Mononuclear cell (primary cell): ENCODE measurements around the gene DET1. TPM values are rescaled to one million over a fixed set of nuclear protein-coding genes. Genes with fewer than 3 reads are reported as not detected.
"Not testable (repeated sequence)": the region's sequence is repeated elsewhere in the genome, so short reads cannot be mapped to it uniquely, and the experiment has no call there.

Source experiments
- H3K27me3 ChIP-seq: 2 replicates; pipeline ENCODE4 v1.6.0; 2011; ENCODE audit warnings: low read length, control low read depth; ENCODE audit not compliant: insufficient read depth
- H3K4me1 ChIP-seq: 2 replicates; pipeline ENCODE4 v1.5.1; 2011; ENCODE audit warnings: mild to moderate bottlenecking, low read length, control low read depth; ENCODE audit not compliant: insufficient read depth
- H3K4me3 ChIP-seq: 2 replicates; pipeline ENCODE4 v1.5.1; 2011; ENCODE audit warnings: mild to moderate bottlenecking, low read length, moderate library complexity
- H3K9me3 ChIP-seq: 2 replicates; pipeline ENCODE4 v1.5.1; 2011; ENCODE audit warnings: low read depth, mild to moderate bottlenecking, control low read depth, low read length
- total RNA-seq: library from RNA; depleted of rRNA; stranded (reverse); fragments of >200 nt; gene quantifications from one replicate; pipeline ENCODE4 v1.2.3, GENCODE V29; 2012

Gene DET1
- total RNA-seq, 1 donor, result 2.2 TPM

DNA sequence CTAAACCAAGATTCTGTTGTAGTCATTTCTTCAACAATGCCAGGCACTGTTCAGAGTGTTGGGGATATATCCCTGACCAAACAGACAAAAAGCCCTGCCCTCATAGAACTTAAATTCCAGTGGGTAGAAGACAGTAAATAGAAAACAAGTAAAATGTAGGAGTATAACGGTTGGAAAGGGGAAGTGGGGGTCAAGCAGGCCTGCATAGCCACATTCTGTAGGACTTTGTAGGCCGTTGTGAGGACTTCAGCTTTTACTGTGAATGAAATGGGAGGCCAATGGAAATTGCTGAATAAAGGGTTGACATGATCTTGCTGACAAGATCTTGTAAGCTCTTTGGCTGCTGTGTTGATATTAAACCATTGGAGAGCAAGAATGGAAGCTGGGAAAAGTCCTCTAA lies 77.2 kb downstream of the DET1 start:
- no peak overlapping the region for H3K4me3 ChIP-seq
- H3K4me1 ChIP-seq, result peaks cover 25% of the 10 kb centered on the region
- H3K9me3 ChIP-seq, result no peaks in the 10 kb centered on the region
- H3K27me3 ChIP-seq, result no peaks in the 10 kb centered on the region

DNA sequence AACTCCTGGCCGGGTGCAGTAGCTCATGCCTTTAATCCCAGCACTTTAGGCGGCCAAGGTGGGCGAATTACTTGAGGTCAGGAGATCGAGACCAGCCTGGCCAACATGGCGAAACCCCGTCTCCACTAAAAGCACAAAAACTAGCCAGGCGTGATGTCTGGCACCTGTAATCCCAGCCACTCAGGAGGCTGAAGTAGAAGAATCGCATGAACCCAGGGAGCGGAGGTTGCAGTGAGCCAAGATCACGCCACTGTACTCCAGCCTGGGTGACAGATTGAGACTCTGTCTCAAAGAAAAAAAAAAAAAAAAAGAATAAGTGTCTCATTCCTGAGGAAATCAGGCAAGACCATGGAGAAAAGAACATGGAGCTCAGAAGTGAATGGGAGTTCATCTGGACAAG lies 77.8 kb downstream of the DET1 start:
- not testable (repeated sequence) for H3K27me3 ChIP-seq, H3K9me3 ChIP-seq, H3K4me3 ChIP-seq
- H3K4me1 ChIP-seq, result peaks cover 25% of the 10 kb centered on the region

- Histone ChIP-seq H3K4me3 (peak overlapping the region; percentile 73), H3K9me3 (no peaks in the 10 kb centered on the region), H3K27me3 (no peaks in the 10 kb centered on the region), H3K4me1 (peaks cover 25% of the 10 kb centered on the region)
Observed at GRCh38 chr15:88467935-88468528, 78.4 kb downstream of the DET1 start.

GRCh38 chr15:88467073-88467934 lies 79.2 kb downstream of the DET1 start, which contains the start of the genes MRPL46 and MRPS11:
Gene MRPL46, minus strand, starts transcription at chr15:88467388. Its CDS starts 11 bp downstream, at chr15:88467377.
Gene MRPS11, plus strand, starts transcription at chr15:88467708. Its CDS starts 10 bp downstream, at chr15:88467718.
- Histone ChIP-seq H3K27me3 (no peaks in the 10 kb centered on the region), H3K9me3 (no peaks in the 10 kb centered on the region), H3K4me3 (peak within 1 kb of the TSS; percentile 73)

GRCh38 chr15:88465633-88466224 lies 80.8 kb downstream of the DET1 start:
- Histone ChIP-seq H3K27me3 (no peaks in the 10 kb centered on the region), H3K9me3 (no peaks in the 10 kb centered on the region), H3K4me3 (no peak overlapping the region), H3K4me1 (peaks cover 25% of the 10 kb centered on the region)

More at GRCh38 chr15:88467073-88467934, 79.2 kb downstream of the DET1 start, which contains the start of the genes MRPL46 and MRPS11:
- H3K4me1 ChIP-seq, result peaks cover 25% of the 10 kb centered on the region

DNA sequence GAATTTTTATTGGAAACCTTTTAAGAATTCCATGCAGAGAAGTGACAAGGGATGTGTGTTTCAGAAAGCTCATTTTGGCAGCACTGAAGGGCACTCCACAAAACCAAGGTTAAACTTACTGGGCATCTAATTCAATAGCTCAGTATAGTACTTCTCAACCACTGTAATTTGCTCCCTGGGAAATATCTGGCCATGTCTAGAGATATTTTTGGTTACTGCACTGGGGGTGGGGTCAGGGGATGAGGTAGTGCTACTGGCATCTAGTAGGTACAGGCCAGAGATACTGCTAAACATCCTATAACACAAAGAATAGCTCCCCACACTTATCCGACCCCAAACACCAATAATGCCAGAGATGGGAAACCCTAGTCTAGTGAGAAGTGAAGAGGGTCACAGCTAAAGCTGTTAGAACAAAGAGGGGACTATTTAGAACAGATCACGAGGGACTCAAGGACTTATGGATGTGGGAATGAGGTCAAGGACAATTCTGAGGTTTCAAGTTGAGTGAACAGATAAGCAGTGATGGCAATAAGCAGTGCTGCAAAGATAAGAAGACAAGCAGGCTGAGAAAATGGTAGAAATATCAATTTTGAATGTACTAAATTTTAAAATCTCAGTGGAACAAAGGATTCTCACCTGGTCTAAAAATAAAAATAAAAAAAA lies 82.5 kb downstream of the DET1 start:
- H3K27me3 ChIP-seq, result no peaks in the 10 kb centered on the region
- H3K9me3 ChIP-seq, result no peaks in the 10 kb centered on the region
- peaks cover 25% of the 10 kb centered on the region for H3K4me1 ChIP-seq
- H3K4me3 ChIP-seq, result no peak overlapping the region

Other genes starting within 250 kb of the DET1 start
- gene MRPL46, start 79.3 kb downstream of the DET1 start, total RNA-seq, result 8.7 TPM
- 5.0 TPM for gene MRPS11, start 79.0 kb downstream of the DET1 start, total RNA-seq
- 38.9 TPM for gene AEN, start 74.7 kb upstream of the DET1 start, total RNA-seq
- gene ISG20, start 92.3 kb upstream of the DET1 start, total RNA-seq, result 37.8 TPM